A549 (cell line): ENCODE results near the gene A2ML1. TPM values are rescaled to one million over a fixed set of nuclear protein-coding genes. Genes with fewer than 3 reads are reported as not detected.
"Not testable (repeated sequence)": the region's sequence is repeated elsewhere in the genome, so short reads cannot be mapped to it uniquely, and the experiment has no call there.

Source experiments
- ATAC-seq, 2 experiments: fragments of 200-7000 bp in 1 of 2; fragments of >200 bp in 1 of 2; cut with Nextera tagmentation in 1 of 2; cut with Tn5 transposase in 1 of 2; 3 replicates each; pipeline versions ENCODE4 v1.8.0 to v1.9.1; 2018 to 2020; ENCODE audit warnings: mild to moderate bottlenecking in 1 of 2, moderate library complexity in 1 of 2
- CTCF ChIA-PET: fragments of 300-600 bp; sonication (Branson Sonifier 250); formaldehyde crosslinking; extraction: SDS; loops from one replicate; lab custom pipeline; 2021; ENCODE audit warnings: antibody characterized with exemption, inconsistent platforms; lab: Yijun Ruan, JAX
- POLR2A ChIA-PET: fragments of 350-600 bp; formaldehyde crosslinking; extraction: SDS; loops from one replicate; lab custom pipeline; 2021; ENCODE audit warnings: antibody characterized with exemption, inconsistent platforms; lab: Yijun Ruan, JAX
- DNase-seq, 2 experiments: peaks; one replicate each; pipeline versions ENCODE4 v3.0.0 to v3.0.0-alpha.2; 2011 to 2016; ENCODE audit warnings: low read depth in 1 of 2, low spot score in 1 of 2
- FAIRE-seq: peaks from 2 replicates; lab custom pipeline; 2011; peaks lifted over from hg19 to GRCh38; lab: Jason Lieb, UNC
- H3K27ac ChIP-seq, 2 experiments: fragments of >200 bp; sonication (Bioruptor Twin); formaldehyde crosslinking; 3 replicates each; pipeline ENCODE4 v1.5.1; 2016 to 2017
- H3K4me1 ChIP-seq: fragments of >200 bp; sonication (Bioruptor Twin); formaldehyde crosslinking; 3 replicates; pipeline ENCODE4 v1.6.1; 2016
- H3K4me2 ChIP-seq: fragments of >200 bp; sonication (Bioruptor Twin); formaldehyde crosslinking; 3 replicates; pipeline ENCODE4 v1.6.1; 2016
- H3K4me3 ChIP-seq: fragments of >200 bp; sonication (Bioruptor Twin); formaldehyde crosslinking; 3 replicates; pipeline ENCODE4 v1.5.1; 2016
- H3K9me3 ChIP-seq: fragments of >200 bp; sonication (Bioruptor Twin); formaldehyde crosslinking; 3 replicates; pipeline ENCODE4 v1.6.1; 2016
- BCL3 ChIP-seq: fragments of >200 bp; sonication (Bioruptor Twin); formaldehyde crosslinking; IDR thresholded peaks from 3 replicates; pipeline ENCODE4 v1.6.1; 2016
- BHLHE40 ChIP-seq: IDR thresholded peaks from 2 replicates; pipeline ENCODE4 v1.6.1; 2012; ENCODE audit warnings: low read depth, low read length, inconsistent platforms
- CEBPB ChIP-seq, 2 experiments: fragments of >200 bp in 1 of 2; sonication (Bioruptor Twin) in 1 of 2; formaldehyde crosslinking in 1 of 2; IDR thresholded peaks; 2 replicates each; pipeline ENCODE4 v1.6.1; 2012 to 2016
- CHD4 ChIP-seq: fragments of 200-600 bp; sonication (generic); IDR thresholded peaks from 2 replicates; pipeline ENCODE4 v1.6.1; 2016; ENCODE audit warnings: antibody characterized with exemption, mild to moderate bottlenecking, borderline replicate concordance
- EP300 ChIP-seq, 2 experiments: fragments of >200 bp; sonication (Bioruptor Twin); formaldehyde crosslinking; IDR thresholded peaks; 2 replicates in 1 of 2; 3 replicates in 1 of 2; pipeline ENCODE4 v1.6.1; 2016 to 2017
- FOSB ChIP-seq: fragments of 250-450 bp; sonication (Bioruptor Pico); IDR thresholded peaks from 2 replicates; pipeline ENCODE4 v1.5.0; 2020; ENCODE audit warnings: mild to moderate bottlenecking, moderate library complexity
- HOXA7 ChIP-seq: fragments of 250-450 bp; sonication (Bioruptor Pico); IDR thresholded peaks from 2 replicates; pipeline ENCODE4 v1.5.0; 2020; ENCODE audit warnings: mild to moderate bottlenecking, moderate library complexity
- HOXB5 ChIP-seq: fragments of 250-450 bp; sonication (Bioruptor Pico); IDR thresholded peaks from 2 replicates; pipeline ENCODE4 v1.5.0; 2020; ENCODE audit warnings: mild to moderate bottlenecking, moderate library complexity
- JUN ChIP-seq, 2 experiments: fragments of >200 bp; sonication (Bioruptor Twin); formaldehyde crosslinking; IDR thresholded peaks; 2 replicates in 1 of 2; 3 replicates in 1 of 2; pipeline ENCODE4 v1.6.1; 2016 to 2017
- NPAS2 ChIP-seq: fragments of 250-450 bp; sonication (Bioruptor Pico); IDR thresholded peaks from 2 replicates; pipeline ENCODE4 v1.8.0; 2022; ENCODE audit warnings: mild to moderate bottlenecking, moderate library complexity, borderline replicate concordance
- POLR2AphosphoS2 ChIP-seq: conservative IDR thresholded peaks from 2 replicates; pipeline ENCODE4 v1.6.1; 2012; ENCODE audit warnings: low read length, improper control_type of control experiment, inconsistent platforms
- RAD21 ChIP-seq, 2 experiments: fragments of >200 bp in 1 of 2; sonication (Bioruptor Twin) in 1 of 2; formaldehyde crosslinking in 1 of 2; IDR thresholded peaks in 1 of 2; conservative IDR thresholded peaks in 1 of 2; 2 replicates in 1 of 2; 3 replicates in 1 of 2; pipeline ENCODE4 v1.6.1; 2012 to 2018; ENCODE audit warnings: inconsistent platforms in 1 of 2
- RFX5 ChIP-seq: fragments of 450-650 bp; IDR thresholded peaks from 2 replicates; pipeline ENCODE4 v1.7.1; 2014; ENCODE audit warnings: antibody characterized with exemption, mild to moderate bottlenecking, moderate library complexity
- RNF2 ChIP-seq: fragments of 200-600 bp; sonication (generic); IDR thresholded peaks from 2 replicates; pipeline ENCODE4 v1.6.1; 2016; ENCODE audit warnings: low read depth, mild to moderate bottlenecking, antibody characterized with exemption, moderate library complexity, borderline replicate concordance
- SMC3 ChIP-seq: fragments of >200 bp; sonication (Bioruptor Twin); formaldehyde crosslinking; IDR thresholded peaks from 3 replicates; pipeline ENCODE4 v1.6.1; 2018; ENCODE audit warnings: inconsistent platforms
- SREBF2 ChIP-seq: fragments of 450-650 bp; IDR thresholded peaks from 2 replicates; pipeline ENCODE4 v1.6.1; 2014; ENCODE audit warnings: mild to moderate bottlenecking, moderate library complexity
- ZNF302 ChIP-seq: fragments of 250-450 bp; sonication (Bioruptor Pico); IDR thresholded peaks from 2 replicates; pipeline ENCODE4 v1.9.0; 2021; ENCODE audit warnings: inconsistent platforms, mild to moderate bottlenecking, moderate library complexity
- WGBS: methylation state at CpG from one replicate; pipeline ENCODE4 v1.1.6; 2017; ENCODE audit errors: missing lambda C conversion rate; 5-methylcytosine and 5-hydroxymethylcytosine counted together
- polyA plus RNA-seq, 4 experiments: library from polyadenylated mRNA; depleted of rRNA in 3 of 4; stranded (reverse); fragments of >200 nt; fragmentation: RNase III in 1 of 4; extraction: RNeasy Plus Mini Kit Qiagen cat#74134 plus additional on column Dnase treatment in 1 of 4; gene quantifications; 2 replicates in 3 of 4; 3 replicates in 1 of 4; pipeline ENCODE4 v1.2.3, GENCODE V29; 2011 to 2017
- TF ChIP-seq, protein P1 (sequence below): fragments of 200-600 bp; sonication (generic); IDR thresholded peaks from 2 replicates; pipeline ENCODE4 v1.6.1; 2016; ENCODE audit warnings: antibody characterized with exemption, mild to moderate bottlenecking, moderate library complexity

Gene A2ML1
- polyA plus RNA-seq, 2 of the 4 experiments (the other 2 are of a cell fraction): not detected

GRCh38 chr12:8897081-8897480 lies 74.7 kb downstream of the A2ML1 start:
- no peak for DNase-seq
- H3K9me3 ChIP-seq: no peaks in the 10 kb centered on the region
- no peak overlapping the region for H3K4me3 ChIP-seq
- no peaks in the 10 kb centered on the region for H3K4me1 ChIP-seq
- ChIA-PET CTCF (interaction anchor here (0.7 kb wide), 1 partner anchor 240 kb away, joined by 3 read pairs; no protein-coding TSS in a partner anchor), POLR2A (no interaction called here)
- H3K27ac ChIP-seq: no peak overlapping the region
- 53% methylated on average over 7 of the region's 7 CpGs for WGBS
- H3K4me2 ChIP-seq: no peak overlapping the region
- no peak for ATAC-seq
- no peak for TF ChIP-seq SREBF2
- TF ChIP-seq NPAS2: no peak
- no peak for TF ChIP-seq RFX5
- no peak for TF ChIP-seq BCL3
- TF ChIP-seq POLR2AphosphoS2: no peak
- TF ChIP-seq HOXA7 (CRISPR knock-in tag): no peak
- TF ChIP-seq CHD4: no peak
- no peak for TF ChIP-seq RNF2
- no peak for TF ChIP-seq JUN (IDR thresholded peaks at IDR 0.05)
- TF ChIP-seq BHLHE40: no peak
- TF ChIP-seq, protein P1, sequence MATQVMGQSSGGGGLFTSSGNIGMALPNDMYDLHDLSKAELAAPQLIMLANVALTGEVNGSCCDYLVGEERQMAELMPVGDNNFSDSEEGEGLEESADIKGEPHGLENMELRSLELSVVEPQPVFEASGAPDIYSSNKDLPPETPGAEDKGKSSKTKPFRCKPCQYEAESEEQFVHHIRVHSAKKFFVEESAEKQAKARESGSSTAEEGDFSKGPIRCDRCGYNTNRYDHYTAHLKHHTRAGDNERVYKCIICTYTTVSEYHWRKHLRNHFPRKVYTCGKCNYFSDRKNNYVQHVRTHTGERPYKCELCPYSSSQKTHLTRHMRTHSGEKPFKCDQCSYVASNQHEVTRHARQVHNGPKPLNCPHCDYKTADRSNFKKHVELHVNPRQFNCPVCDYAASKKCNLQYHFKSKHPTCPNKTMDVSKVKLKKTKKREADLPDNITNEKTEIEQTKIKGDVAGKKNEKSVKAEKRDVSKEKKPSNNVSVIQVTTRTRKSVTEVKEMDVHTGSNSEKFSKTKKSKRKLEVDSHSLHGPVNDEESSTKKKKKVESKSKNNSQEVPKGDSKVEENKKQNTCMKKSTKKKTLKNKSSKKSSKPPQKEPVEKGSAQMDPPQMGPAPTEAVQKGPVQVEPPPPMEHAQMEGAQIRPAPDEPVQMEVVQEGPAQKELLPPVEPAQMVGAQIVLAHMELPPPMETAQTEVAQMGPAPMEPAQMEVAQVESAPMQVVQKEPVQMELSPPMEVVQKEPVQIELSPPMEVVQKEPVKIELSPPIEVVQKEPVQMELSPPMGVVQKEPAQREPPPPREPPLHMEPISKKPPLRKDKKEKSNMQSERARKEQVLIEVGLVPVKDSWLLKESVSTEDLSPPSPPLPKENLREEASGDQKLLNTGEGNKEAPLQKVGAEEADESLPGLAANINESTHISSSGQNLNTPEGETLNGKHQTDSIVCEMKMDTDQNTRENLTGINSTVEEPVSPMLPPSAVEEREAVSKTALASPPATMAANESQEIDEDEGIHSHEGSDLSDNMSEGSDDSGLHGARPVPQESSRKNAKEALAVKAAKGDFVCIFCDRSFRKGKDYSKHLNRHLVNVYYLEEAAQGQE: no peak
- no peak for TF ChIP-seq FOSB
- no peak for TF ChIP-seq CEBPB (IDR thresholded peaks at IDR 0.05)
- no peak for TF ChIP-seq EP300 (IDR thresholded peaks at IDR 0.05)
- TF ChIP-seq SMC3: no peak
- no peak for TF ChIP-seq RAD21 (conservative IDR thresholded peaks at IDR 0.05 in 1 of 2, IDR thresholded peaks at IDR 0.05 in 1 of 2)
- TF ChIP-seq ZNF302 (CRISPR knock-in tag): no peak
- FAIRE-seq: no peak

GRCh38 chr12:8899830-8900229 lies 77.4 kb downstream of the A2ML1 start:
- POLR2A ChIA-PET: interaction anchor here (0.7 kb wide), 1 partner anchor 216 kb away, joined by 3 read pairs; no protein-coding TSS in a partner anchor
- H3K4me1 ChIP-seq: no peaks in the 10 kb centered on the region

DNA sequence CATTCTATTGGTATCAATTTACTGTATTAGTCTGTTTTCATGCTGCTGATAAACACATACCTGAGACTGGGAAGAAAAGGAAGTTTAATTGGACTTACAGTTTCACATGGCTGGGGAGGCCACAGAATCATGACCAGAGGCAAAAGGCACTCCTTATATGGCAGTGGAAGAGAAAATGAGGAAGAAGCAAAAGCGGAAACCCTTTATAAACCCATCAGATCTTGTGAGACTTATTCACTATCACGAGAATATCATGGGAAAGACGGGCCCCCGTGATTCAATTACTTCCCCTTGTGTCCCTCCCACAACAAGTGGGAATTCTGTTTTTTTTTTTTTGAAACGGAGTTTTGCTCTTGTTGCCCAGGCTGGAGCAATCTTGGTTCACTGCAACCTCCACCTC lies 80.3 kb downstream of the A2ML1 start:
- ATAC-seq, H3K27ac ChIP-seq, DNase-seq, H3K4me3 ChIP-seq, POLR2A ChIA-PET, H3K4me1 ChIP-seq, FAIRE-seq, H3K9me3 ChIP-seq, H3K4me2 ChIP-seq: not testable (repeated sequence)
- CTCF ChIA-PET: interaction anchor here (2.3 kb wide), 1 partner anchor 12 kb away, joined by 11 read pairs; no protein-coding TSS in a partner anchor
- WGBS: 59% methylated on average over 5 of the region's 5 CpGs

More at GRCh38 chr12:8899830-8900229, 77.4 kb downstream of the A2ML1 start:
- H3K4me2 ChIP-seq: no peak overlapping the region
- TF ChIP-seq POLR2AphosphoS2 (no peak), NPAS2 (no peak), JUN (IDR thresholded peaks at IDR 0.05) (no peak), HOXB5 (CRISPR knock-in tag) (no peak)
- TF ChIP-seq, all 56 proteins: peak for 0
- DNase-seq (no peak), FAIRE-seq (no peak), ATAC-seq (no peak)
- WGBS: 44% methylated on average over 6 of the region's 6 CpGs
- CTCF ChIA-PET: interaction anchor here (1.3 kb wide), 1 partner anchor 9 kb away, joined by 7 read pairs; no protein-coding TSS in a partner anchor
- H3K9me3 ChIP-seq: no peaks in the 10 kb centered on the region
- H3K27ac ChIP-seq: no peak overlapping the region
- H3K4me3 ChIP-seq: no peak overlapping the region
